Measurements from ENCODE around the gene CCDC85B. TPM values are rescaled to one million over a fixed set of nuclear protein-coding genes. Genes with fewer than 3 reads are reported as not detected.
"Not testable (repeated sequence)": the region's sequence is repeated elsewhere in the genome, so short reads cannot be mapped to it uniquely, and the experiment has no call there.

Gene CCDC85B
- total RNA-seq, 1 donor from 2014 or later: 36.4 TPM

DNA sequence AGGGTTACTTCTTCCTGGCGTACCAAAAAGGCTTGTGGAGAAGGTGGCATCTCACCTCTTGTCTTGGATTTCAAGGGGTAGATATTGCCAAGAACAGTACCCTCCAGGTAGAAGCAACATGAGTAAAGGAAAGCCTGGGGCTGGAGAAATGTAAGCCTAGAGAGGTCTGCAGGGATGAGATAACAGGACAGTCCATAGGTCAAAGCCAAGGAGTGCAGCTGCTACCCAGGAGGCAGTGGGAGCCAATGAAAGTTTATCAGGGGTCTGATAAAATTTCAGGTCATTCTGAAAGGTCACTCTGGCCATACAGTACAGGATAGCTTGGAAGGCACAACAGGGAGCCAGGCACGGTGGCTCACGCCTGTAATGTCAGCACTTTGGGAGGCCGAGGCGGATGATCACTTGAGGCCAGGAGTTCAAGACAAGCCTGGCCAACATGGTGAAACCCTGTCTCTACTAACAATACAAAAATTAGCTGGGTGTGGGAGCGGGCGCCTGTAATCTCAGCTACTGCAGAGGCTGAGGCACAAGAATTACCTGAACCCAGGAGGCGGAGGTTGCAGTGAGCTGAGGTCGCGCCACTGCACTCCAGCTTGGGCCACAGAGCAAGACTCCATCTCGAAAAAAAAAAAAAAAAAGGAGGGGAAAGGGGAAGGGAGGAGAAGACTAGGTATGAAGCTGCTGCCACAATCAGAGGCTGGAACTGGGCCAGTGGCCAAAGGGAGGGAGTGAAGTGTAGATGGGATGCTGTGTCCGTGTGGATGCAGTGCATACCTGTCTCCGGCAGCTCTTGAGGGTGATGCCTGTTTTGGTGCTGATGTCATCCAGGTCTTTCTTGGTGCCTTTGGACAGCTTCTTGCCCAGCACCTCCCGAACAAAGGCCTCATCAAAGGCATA, 3.4 kb upstream of the CCDC85B start:
- H3K27ac ChIP-seq: peak overlapping the region; percentile 96
- ATAC-seq (no peak), DNase-seq (peak; percentile 65)
- peaks cover 36% of the 10 kb centered on the region for H3K4me1 ChIP-seq
- peak overlapping the region; percentile 91 for H3K4me3 ChIP-seq
- H3K27me3 ChIP-seq: no peaks in the 10 kb centered on the region
- intact Hi-C loops (cut with DNase I): no loop called here
- no peak for TF ChIP-seq CTCF (IDR thresholded peaks at IDR 0.05)
- H3K36me3 ChIP-seq: peaks cover 38% of the 10 kb centered on the region
- no peaks in the 10 kb centered on the region for H3K9me3 ChIP-seq

DNA sequence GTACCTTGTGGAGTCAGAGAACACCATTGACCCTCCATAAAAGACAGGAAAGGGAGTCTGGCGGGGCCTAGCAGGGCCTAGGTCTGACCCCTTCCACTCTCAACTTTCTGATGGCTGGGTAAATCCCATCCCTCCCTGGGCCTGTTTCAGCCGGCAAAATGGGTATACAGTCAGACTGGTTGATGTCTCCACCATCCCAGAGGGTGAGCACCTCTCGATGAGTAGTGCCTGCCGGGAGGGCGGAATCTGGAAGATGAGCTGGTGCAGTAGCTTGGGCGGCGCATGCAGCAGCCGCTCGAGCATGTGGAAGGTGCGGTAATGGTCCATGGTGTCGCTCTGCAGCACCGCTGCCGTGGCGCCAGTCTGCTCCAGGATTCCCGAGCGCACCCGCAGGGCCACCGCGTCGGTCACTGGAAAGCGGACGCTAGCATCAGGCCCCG, 2.7 kb upstream of the CCDC85B start:
- ATAC-seq: no peak
- peaks cover 43% of the 10 kb centered on the region for H3K4me1 ChIP-seq

DNA sequence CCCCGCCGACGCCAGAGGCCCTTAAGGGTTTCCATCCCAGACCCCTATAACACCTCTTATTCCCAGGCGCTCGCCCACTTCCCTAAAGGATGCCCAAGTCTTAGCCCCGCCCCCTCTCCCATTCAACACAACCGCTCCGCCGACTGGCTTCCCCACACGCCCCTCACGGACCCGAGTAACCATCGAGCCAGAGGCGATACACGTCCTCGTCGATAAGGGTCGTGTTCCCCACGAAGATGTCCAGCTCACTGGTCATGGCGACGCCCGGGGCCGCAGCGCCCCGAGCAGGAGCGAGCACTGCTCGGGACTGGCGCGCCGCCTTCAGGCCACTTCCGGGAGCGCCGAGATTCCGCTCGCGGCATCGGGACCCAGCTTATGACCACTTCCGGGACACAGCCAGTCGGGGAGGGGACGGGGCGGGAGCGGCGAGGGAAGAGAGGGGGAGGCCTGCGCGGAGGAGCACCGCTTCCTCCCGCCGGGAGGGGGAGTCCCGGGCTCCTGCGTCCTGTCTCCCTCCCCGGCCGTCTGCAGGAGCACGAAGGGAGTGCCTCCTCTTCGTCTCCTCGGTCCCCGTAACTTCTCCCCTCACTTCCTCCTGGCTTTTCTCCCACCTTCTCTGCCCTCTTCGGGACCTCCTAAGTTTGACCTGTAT, 2.2 kb upstream of the CCDC85B start, which contains the start of gene FIBP:
Gene FIBP, minus strand, starts transcription at position 309 of the 652 bp plus-strand sequence. Its CDS starts 53 bp downstream, at position 256.
- Histone ChIP-seq H3K27ac (peak within 1 kb of the TSS; percentile 96), H3K36me3 (peaks cover 33% of the 10 kb centered on the region), H3K4me1 (peaks cover 48% of the 10 kb centered on the region), H3K9me3 (no peaks in the 10 kb centered on the region), H3K27me3 (no peaks in the 10 kb centered on the region), H3K4me3 (peak within 1 kb of the TSS; percentile 91)
- peak; percentile 83 for TF ChIP-seq CTCF (IDR thresholded peaks at IDR 0.05)
- ATAC-seq: peak; percentile 87
- DNase-seq: peak; percentile 99
- intact Hi-C loops (cut with DNase I): no loop called here

More for the DNA sequence above, 2.7 kb upstream of the CCDC85B start:
- H3K9me3 ChIP-seq: no peaks in the 10 kb centered on the region
- intact Hi-C loops (cut with DNase I): no loop called here
- no peaks in the 10 kb centered on the region for H3K27me3 ChIP-seq
- peaks cover 38% of the 10 kb centered on the region for H3K36me3 ChIP-seq
- H3K27ac ChIP-seq: peak overlapping the region; percentile 96
- TF ChIP-seq CTCF (IDR thresholded peaks at IDR 0.05): no peak
- no peak for DNase-seq
- peak overlapping the region; percentile 91 for H3K4me3 ChIP-seq

DNA sequence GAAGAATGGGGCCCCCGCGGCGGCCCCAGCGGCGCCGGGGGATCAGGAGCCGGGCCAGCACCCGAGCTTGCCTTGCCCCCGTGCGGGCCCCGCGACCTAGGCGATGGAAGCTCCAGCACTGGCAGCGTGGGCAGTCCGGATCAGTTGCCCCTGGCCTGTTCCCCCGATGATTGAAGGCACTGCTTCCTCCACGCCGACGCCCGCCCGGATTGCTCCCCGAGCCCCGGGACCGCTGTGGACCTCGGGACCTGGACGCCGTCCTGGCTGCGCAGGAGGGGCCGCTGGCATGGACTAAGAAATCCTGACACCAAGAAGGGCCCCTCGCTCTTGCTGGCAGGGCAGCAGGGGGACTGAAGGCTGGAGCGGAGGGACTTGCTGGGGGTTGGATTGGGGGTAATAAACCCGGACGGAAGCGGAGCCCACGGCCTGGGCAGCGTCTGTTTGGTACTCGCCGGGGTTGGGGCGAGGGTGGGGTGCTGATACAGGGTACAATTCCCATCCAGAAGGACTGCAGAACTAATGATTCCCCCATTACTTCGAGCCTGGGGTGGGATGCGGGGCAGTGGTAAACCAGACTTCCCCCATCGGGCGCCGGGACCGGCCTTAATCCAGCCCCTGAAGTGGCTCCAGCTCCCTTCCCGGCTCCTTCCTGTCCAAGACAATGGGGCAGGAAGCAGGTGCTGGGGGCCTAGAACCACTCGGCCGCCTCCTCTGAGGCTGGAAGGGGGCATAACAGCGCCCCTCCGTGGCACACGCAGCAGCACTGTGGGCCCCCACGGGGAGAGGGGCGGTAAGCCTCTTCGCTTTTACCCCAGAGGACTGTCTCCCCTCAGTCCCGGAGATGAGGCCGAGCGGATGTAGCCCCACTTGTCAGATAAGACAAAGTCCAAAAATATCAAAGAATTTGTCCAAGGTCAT, 1.0 kb downstream of the CCDC85B start:
- peak overlapping the region; percentile 91 for H3K4me3 ChIP-seq
- peaks cover 8% of the 10 kb centered on the region for H3K36me3 ChIP-seq
- H3K9me3 ChIP-seq: no peaks in the 10 kb centered on the region
- ATAC-seq (no peak), DNase-seq (no peak)
- no peaks in the 10 kb centered on the region for H3K27me3 ChIP-seq
- H3K4me1 ChIP-seq: peaks cover 52% of the 10 kb centered on the region
- intact Hi-C loops (cut with DNase I): no loop called here
- peak; percentile 37 for TF ChIP-seq CTCF (IDR thresholded peaks at IDR 0.05)
- H3K27ac ChIP-seq: peak overlapping the region; percentile 96

DNA sequence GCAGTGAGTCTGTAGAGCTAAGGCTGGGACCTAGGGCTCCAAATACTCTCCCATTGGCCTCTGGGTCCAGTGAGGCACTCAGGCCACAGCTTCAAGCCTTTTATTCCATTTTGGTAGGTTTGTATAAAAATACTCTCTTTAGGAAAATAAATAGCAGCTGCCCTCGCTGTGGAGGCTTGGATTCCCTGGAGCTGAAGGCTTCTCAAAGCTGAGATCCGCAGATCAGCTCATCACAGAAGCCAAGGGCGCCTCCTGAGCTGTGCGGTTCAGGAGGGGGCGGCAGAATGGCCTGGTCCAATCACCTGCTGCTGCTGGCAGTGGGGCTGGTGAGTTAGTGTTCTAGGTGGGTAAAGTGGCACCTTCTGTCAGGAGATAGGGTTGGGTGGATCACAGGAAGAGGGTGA, 1.7 kb downstream of the CCDC85B start:
- H3K4me1 ChIP-seq: peaks cover 48% of the 10 kb centered on the region
- H3K27me3 ChIP-seq; H3K36me3 ChIP-seq; H3K9me3 ChIP-seq; DNase-seq; ATAC-seq; intact Hi-C loops (cut with DNase I): not testable (repeated sequence)
- peak overlapping the region; percentile 91 for H3K4me3 ChIP-seq
- H3K27ac ChIP-seq: peak overlapping the region; percentile 96
